Esophagus (tissue), 2 donors: ENCODE measurements around the gene GNG7. TPM values are rescaled to one million over a fixed set of nuclear protein-coding genes. Genes with fewer than 3 reads are reported as not detected.
"Not testable (repeated sequence)": the region's sequence is repeated elsewhere in the genome, so short reads cannot be mapped to it uniquely, and the experiment has no call there.

Experiments
- H3K27ac ChIP-seq, 2 donors: one replicate each; pipeline ENCODE4 v1.5.1; 2013; ENCODE audit warnings: low read depth in 2 of 2, mild to moderate bottlenecking in 2 of 2, inconsistent platforms in 1 of 2, low read length in 1 of 2, moderate library complexity in 1 of 2
- H3K27me3 ChIP-seq, 2 donors: one replicate each; pipeline ENCODE4 v1.6.1; 2013; ENCODE audit warnings: low read length in 2 of 2, control low read depth in 1 of 2, mild to moderate bottlenecking in 1 of 2; ENCODE audit not compliant: insufficient read depth in 2 of 2, control insufficient read depth in 1 of 2
- H3K36me3 ChIP-seq, 2 donors: one replicate each; pipeline ENCODE4 v1.6.1; 2013; ENCODE audit warnings: low read length in 1 of 2; ENCODE audit not compliant: control insufficient read depth in 2 of 2, insufficient read depth in 2 of 2
- H3K4me1 ChIP-seq, 2 donors: one replicate each; pipeline ENCODE4 v1.6.1; 2013; ENCODE audit warnings: low read length in 1 of 2; ENCODE audit not compliant: control insufficient read depth in 2 of 2, insufficient read depth in 2 of 2
- H3K4me3 ChIP-seq, 2 donors: one replicate each; pipeline ENCODE4 v1.5.1; 2013; ENCODE audit warnings: low read length in 2 of 2, mild to moderate bottlenecking in 2 of 2, low read depth in 1 of 2, moderate library complexity in 1 of 2
- H3K9me3 ChIP-seq, 2 donors: one replicate each; pipeline ENCODE4 v1.6.1; 2013; ENCODE audit warnings: mild to moderate bottlenecking in 2 of 2, low read depth in 1 of 2, low read length in 1 of 2, moderate library complexity in 1 of 2; ENCODE audit not compliant: control insufficient read depth in 2 of 2, insufficient read depth in 1 of 2
- WGBS, 2 donors: extraction: QIAGEN DNeasy Blood & Tissue Kit; methylation state at CpG; one replicate each; pipeline ENCODE4 v1.1.7; 2013; 5-methylcytosine and 5-hydroxymethylcytosine counted together
- polyA plus RNA-seq, 2 donors: library from polyadenylated mRNA; stranded (reverse); fragments of 200-250 nt; gene quantifications; one replicate each; pipeline ENCODE4 v1.2.3, GENCODE V29; 2013
- donor health status: healthy with polysubstance abuse.
- donor health status: Bipolar disorder and iron deficiency.

The GNG7 gene
- polyA plus RNA-seq, 2 donors, result 1.2 to 2.4 TPM

DNA sequence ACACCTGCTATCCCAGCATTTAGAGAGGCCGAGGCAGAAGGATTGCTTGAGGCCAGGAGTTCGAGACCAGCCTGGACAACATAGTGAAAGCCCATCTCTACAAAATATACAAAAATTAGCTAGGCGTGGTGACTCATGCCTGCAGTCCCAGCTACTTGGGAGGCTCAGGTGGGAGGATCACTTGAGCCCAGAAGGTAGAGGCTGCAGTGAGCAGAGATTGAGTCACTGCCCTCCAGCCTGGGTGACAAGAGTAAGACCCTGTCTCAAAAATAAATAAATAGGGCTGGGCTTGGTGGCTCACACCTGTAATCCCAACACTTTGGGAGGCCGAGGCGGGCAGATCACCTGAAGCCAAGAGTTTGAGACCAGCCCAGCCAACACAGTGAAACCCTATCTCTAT is 238.8 kb downstream of the GNG7 start:
- not testable (repeated sequence) for H3K4me1 ChIP-seq, H3K9me3 ChIP-seq, H3K36me3 ChIP-seq, H3K27ac ChIP-seq, H3K27me3 ChIP-seq, H3K4me3 ChIP-seq
- WGBS, 2 donors, result 94% methylated on average over 5 of the region's 5 CpGs

DNA sequence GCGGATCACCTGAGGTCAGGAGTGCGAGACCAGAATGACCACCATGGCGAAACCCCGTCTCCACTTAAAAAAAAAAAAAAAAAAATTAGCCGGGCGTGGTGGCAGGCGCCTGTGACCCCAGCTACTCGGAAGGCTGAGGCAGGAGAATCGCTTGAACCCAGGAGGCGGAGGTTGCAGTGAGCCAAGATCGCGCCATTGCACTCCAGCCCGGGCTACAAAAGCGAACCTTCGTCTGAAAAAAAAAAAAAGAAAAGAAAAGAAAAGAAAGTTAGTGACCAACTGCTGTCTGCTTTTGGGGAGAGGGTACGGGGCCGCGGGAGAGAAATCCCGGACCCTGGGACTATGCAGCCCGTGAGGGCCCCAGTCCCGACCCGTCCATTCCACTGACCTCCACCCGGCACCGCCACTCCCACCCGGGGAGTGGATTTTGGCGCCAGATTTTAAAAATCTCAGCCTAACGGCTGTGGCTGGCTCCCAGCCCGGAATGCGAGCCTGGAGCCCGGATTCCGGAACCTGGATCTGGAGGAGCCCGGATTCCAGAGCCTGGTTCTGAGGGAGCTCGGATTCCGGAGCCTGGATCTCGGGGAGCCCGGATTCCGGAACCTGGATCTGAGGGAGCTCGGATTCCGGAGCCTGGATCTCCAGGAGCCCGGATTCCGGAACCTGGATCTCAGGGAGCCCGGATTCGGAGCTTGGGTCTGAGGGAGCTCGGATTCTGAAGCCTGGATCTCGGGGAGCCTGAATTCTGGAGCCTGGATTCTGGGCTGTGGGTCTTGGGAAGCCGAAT is 239.7 kb downstream of the GNG7 start:
- WGBS, 2 donors, result 14 to 17% methylated on average over 46 of the region's 46 CpGs
- H3K4me3 ChIP-seq, result peak overlapping the region; percentile 60 to 67

DNA sequence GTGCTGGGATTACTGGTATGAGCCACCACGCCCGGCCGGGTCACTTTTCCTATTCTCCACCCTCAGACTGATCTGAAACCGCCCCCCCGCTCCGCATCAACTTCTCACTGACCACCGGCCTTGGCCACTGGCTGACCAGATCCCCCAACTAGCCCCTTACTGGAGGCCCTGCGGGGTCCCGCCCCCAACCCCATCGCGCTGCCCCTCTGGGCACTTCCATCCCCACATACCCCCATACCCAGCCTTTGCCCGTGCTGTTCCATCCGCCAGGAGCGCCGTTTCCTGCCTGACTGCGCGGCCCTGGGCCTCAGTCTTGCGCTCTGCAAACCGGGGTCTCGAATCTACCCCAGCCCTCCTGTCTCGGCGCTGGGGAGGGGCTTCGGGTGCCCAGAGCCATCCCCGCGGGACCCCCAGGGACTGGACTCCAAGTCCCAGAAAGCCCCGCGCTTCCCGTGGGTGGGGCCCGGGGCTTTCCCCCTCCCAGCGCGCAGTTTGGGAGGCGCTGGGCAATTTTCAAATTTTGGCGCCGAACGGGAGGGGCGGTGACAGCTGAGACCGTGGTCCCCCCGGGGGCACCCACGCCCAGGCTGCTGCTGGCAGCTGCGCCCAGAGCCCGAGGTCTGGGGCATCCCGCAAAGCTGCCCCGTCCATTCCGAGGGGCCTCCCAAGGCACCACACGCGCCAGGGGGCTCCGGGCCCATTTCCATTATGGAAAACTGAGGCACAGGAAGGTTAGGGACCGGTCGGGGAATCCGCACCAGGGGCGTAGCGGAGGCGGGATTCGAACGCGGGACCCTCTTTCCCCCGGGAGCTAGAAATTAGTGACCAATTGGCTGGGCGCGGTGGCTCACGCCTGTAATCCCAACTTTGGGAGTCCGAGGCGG is 240.5 kb downstream of the GNG7 start:
- H3K9me3 ChIP-seq, result no peaks in the 10 kb centered on the region
- peak overlapping the region; percentile 60 to 67 for H3K4me3 ChIP-seq
- peaks cover 0 to 4% of the 10 kb centered on the region in 2 donors for H3K4me1 ChIP-seq
- no peaks in the 10 kb centered on the region for H3K36me3 ChIP-seq
- no peaks in the 10 kb centered on the region for H3K27me3 ChIP-seq
- peak overlapping the region in 1 of 2 donors; percentile 35 for H3K27ac ChIP-seq
- WGBS, 2 donors, result 2 to 3% methylated on average over 61 to 62 of the region's 62 CpGs

More for the DNA sequence above, 239.7 kb downstream of the GNG7 start:
- H3K27me3 ChIP-seq, result no peaks in the 10 kb centered on the region
- H3K4me1 ChIP-seq, result peaks cover 0 to 4% of the 10 kb centered on the region in 2 donors
- H3K36me3 ChIP-seq, result no peaks in the 10 kb centered on the region
- peak overlapping the region; percentile 36 to 43 for H3K27ac ChIP-seq
- H3K9me3 ChIP-seq, result no peaks in the 10 kb centered on the region

Other genes with a start within 250 kb of the GNG7 start
- gene LMNB2, start 245.7 kb downstream of the GNG7 start, polyA plus RNA-seq, result 10 to 100 TPM; 23.2 to 32.3 TPM
- 10 to 100 TPM; 37.6 to 62.6 TPM for gene GADD45B, start 226.6 kb downstream of the GNG7 start, polyA plus RNA-seq
- gene DIRAS1, start 18.7 kb upstream of the GNG7 start, polyA plus RNA-seq, result 1 to 10 TPM; 1.2 to 1.9 TPM
- 10 to 100 TPM; 13.0 to 19.8 TPM for gene SLC39A3, start 37.3 kb upstream of the GNG7 start, polyA plus RNA-seq
- 10 to 100 TPM; 42.5 to 56.1 TPM for gene SGTA, start 80.6 kb upstream of the GNG7 start, polyA plus RNA-seq
- 10 to 100 TPM; 56.5 to 77.4 TPM for gene THOP1, start 82.8 kb upstream of the GNG7 start, polyA plus RNA-seq
- 1 to 10 TPM; 1.5 to 4.9 TPM for gene ZNF554, start 117.2 kb upstream of the GNG7 start, polyA plus RNA-seq
- gene ZNF555, start 138.8 kb upstream of the GNG7 start, polyA plus RNA-seq, result 1 to 10 TPM; 1.2 to 2.4 TPM
- under 1 TPM; 0.49 to 0.78 TPM for gene ZNF556, start 164.6 kb upstream of the GNG7 start, polyA plus RNA-seq
- gene ZNF57, start 198.2 kb upstream of the GNG7 start, polyA plus RNA-seq, result 1 to 10 TPM; 6.8 to 8.1 TPM
- gene ZNF77, start 242.3 kb upstream of the GNG7 start, polyA plus RNA-seq, result 1 to 10 TPM; 2.6 TPM